ENCODE measurements around the gene RBM10. TPM values are rescaled to one million over a fixed set of nuclear protein-coding genes. Genes with fewer than 3 reads are reported as not detected.

The RBM10 gene
- total and polyA plus RNA-seq, 2 donors (not counting 1 experiment from before 2014, with no cell fraction given), result 48.7 to 51.6 TPM

DNA sequence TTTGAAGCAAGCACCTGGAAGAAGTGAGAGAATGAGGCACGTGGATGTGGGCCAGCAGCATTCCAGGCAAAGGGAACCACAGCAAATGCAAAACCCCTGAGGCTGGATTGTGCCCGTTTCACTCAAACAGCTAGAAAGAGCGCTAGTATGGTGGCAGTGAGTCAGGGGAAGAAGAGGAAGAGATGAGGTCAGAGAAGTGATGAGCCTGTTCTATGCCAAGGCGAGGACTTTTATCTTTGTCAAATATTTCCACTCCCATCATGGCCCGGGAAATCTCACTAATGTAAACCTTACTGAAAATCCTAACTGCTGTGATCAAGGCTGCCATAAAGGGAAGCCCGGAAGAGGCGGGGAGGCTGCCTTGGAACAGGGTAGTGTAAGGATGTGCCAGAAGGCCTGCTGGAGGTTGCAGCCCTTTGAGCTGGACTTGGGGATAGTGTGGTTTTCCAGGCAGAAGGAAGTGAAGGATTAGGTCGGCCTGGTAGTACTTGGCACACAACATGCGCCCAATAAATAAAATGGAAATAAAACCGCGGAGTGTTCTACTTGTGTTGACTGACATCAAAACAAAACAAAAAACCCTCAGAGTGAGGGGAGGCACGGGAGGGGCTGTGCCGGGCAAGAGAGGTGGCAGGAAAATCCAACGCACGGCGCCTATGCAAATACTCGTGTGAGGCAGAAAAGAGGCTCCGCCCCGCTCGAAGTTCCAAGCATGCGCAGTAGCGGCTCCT, 72.3 kb downstream of the RBM10 start:
- peaks cover 0 to 32% of the 10 kb centered on the region in 2 experiments for H3K36me3 ChIP-seq (replicated peaks in 1 of 2; ENCODE audit: control extremely low read depth in 1 of 2, control insufficient read depth in 1 of 2, extremely low read depth in 1 of 2, insufficient read depth in 2 of 2, low read length in 1 of 2)
- Mint-ChIP-seq H3K27ac (peak overlapping the region; percentile 100), H3K27me3 (no peaks in the 10 kb centered on the region), H3K4me3 (peak overlapping the region; percentile 96), H3K9me3 (ENCODE audit: insufficient read depth) (no peaks in the 10 kb centered on the region), H3K4me1 (peaks cover 39% of the 10 kb centered on the region)
- peaks cover 26 to 27% of the 10 kb centered on the region in 2 donors for H3K4me1 ChIP-seq (ENCODE audit: control insufficient read depth in 2 of 2, insufficient read depth in 2 of 2, low read length in 2 of 2)
- H3K79me2 ChIP-seq (ENCODE audit: control insufficient read depth, insufficient read depth, low read length), result peaks cover 29% of the 10 kb centered on the region
- H3K27ac ChIP-seq (ENCODE audit: low read length in 2 of 2), result peak overlapping the region; percentile 85 to 94
- no peak for ATAC-seq (ENCODE audit: low read depth)
- no peaks in the 10 kb centered on the region for H3K9me3 ChIP-seq (ENCODE audit: control extremely low read depth in 1 of 3, control insufficient read depth in 2 of 3, insufficient read depth in 1 of 3, low read length in 2 of 3)
- peak overlapping the region; percentile 57 for H2AFZ ChIP-seq (ENCODE audit: insufficient read depth, low read depth, low read length, poor library complexity, severe bottlenecking)
- H3K4me2 ChIP-seq (replicated peaks; ENCODE audit: low read depth, low read length, poor library complexity, severe bottlenecking), result peak overlapping the region; percentile 96
- intact Hi-C loops (cut with micrococcal nuclease), result loop anchor here (1.0 to 10.0 kb wide), 4 partner anchors 24 to 1698 kb away; partner anchors contain the start of genes PIM2, SLC35A2, SLC9A7 and UBA1
- ChIA-PET POLR2A (interaction anchor here (0.9 to 1.3 kb wide), 6 partner anchors 12 to 339 kb away, joined by 3 to 16 read pairs (median 3); partner anchors contain the start of genes NDUFB11, RBM10 and USP11), CTCF (interaction anchor here (0.7 to 1.4 kb wide), 2 partner anchors 22 to 168 kb away, joined by 3 to 6 read pairs; no protein-coding TSS in a partner anchor)
- no peaks in the 10 kb centered on the region for H3K27me3 ChIP-seq (replicated peaks in 1 of 4; ENCODE audit: control extremely low read depth in 1 of 4, control insufficient read depth in 3 of 4, insufficient read depth in 4 of 4, low read length in 3 of 4)
- H4K20me1 ChIP-seq (ENCODE audit: control insufficient read depth, insufficient read depth, low read length, poor library complexity, severe bottlenecking), result peaks cover 22% of the 10 kb centered on the region
- peak overlapping the region; percentile 23 to 81 (median 52) for H3K4me3 ChIP-seq (ENCODE audit: control extremely low read depth in 1 of 5, extremely low read depth in 1 of 5, insufficient read depth in 1 of 5, low read depth in 2 of 5, low read length in 4 of 5)
- no peak for DNase-seq
- 67% methylated on average over 1 of the region's 22 CpGs for WGBS (ENCODE audit: insufficient coverage)
- TF ChIP-seq EZH2 (IDR thresholded peaks at IDR 0.05; ENCODE audit: borderline replicate concordance, insufficient read depth, low read depth, low read length, poor library complexity, severe bottlenecking), result no peak
- TF ChIP-seq, protein P1, sequence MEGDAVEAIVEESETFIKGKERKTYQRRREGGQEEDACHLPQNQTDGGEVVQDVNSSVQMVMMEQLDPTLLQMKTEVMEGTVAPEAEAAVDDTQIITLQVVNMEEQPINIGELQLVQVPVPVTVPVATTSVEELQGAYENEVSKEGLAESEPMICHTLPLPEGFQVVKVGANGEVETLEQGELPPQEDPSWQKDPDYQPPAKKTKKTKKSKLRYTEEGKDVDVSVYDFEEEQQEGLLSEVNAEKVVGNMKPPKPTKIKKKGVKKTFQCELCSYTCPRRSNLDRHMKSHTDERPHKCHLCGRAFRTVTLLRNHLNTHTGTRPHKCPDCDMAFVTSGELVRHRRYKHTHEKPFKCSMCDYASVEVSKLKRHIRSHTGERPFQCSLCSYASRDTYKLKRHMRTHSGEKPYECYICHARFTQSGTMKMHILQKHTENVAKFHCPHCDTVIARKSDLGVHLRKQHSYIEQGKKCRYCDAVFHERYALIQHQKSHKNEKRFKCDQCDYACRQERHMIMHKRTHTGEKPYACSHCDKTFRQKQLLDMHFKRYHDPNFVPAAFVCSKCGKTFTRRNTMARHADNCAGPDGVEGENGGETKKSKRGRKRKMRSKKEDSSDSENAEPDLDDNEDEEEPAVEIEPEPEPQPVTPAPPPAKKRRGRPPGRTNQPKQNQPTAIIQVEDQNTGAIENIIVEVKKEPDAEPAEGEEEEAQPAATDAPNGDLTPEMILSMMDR (IDR thresholded peaks at IDR 0.05), result no peak
- H3K9ac ChIP-seq (ENCODE audit: low read length), result peak overlapping the region; percentile 67
